GM19452 (cell line): Measurements from ENCODE around the gene STRN4.
"Not testable (repeated sequence)": the region's sequence is repeated elsewhere in the genome, so short reads cannot be mapped to it uniquely, and the experiment has no call there.

Experiments used
- ATAC-seq: cut with Tn5 transposase; IDR thresholded peaks from one replicate; pipeline ENCODE4 v1.9.1; 2021; ENCODE audit not compliant: unreplicated experiment

STRN4 gene

GRCh38 chr19:46773018-46773399 lies 26.8 kb upstream of the STRN4 start:
- ATAC-seq, result no peak

GRCh38 chr19:46772170-46773017 lies 26.1 kb upstream of the STRN4 start:
- no peak for ATAC-seq

GRCh38 chr19:46768746-46769145 lies 22.5 kb upstream of the STRN4 start:
- ATAC-seq, result not testable (repeated sequence)

- no peak for ATAC-seq
Observed at GRCh38 chr19:46766569-46767317, 20.5 kb upstream of the STRN4 start.

- ATAC-seq, result no peak
Observed at GRCh38 chr19:46764817-46765291, 18.6 kb upstream of the STRN4 start.

GRCh38 chr19:46762245-46762890 lies 16.1 kb upstream of the STRN4 start:
- no peak for ATAC-seq

GRCh38 chr19:46761418-46761831 lies 15.2 kb upstream of the STRN4 start:
- no peak for ATAC-seq

- not testable (repeated sequence) for ATAC-seq
Observed at GRCh38 chr19:46760897-46761296, 14.6 kb upstream of the STRN4 start.

GRCh38 chr19:46760363-46760762 lies 14.1 kb upstream of the STRN4 start:
- no peak for ATAC-seq

- ATAC-seq, result no peak
Observed at GRCh38 chr19:46759817-46760333, 13.6 kb upstream of the STRN4 start.

GRCh38 chr19:46759206-46759605 lies 13.0 kb upstream of the STRN4 start:
- no peak for ATAC-seq

GRCh38 chr19:46756544-46756888 lies 10.3 kb upstream of the STRN4 start:
- ATAC-seq, result no peak

GRCh38 chr19:46755853-46756543 lies 9.7 kb upstream of the STRN4 start:
- ATAC-seq, result no peak

- ATAC-seq, result no peak
Observed at GRCh38 chr19:46755077-46755852, 9.0 kb upstream of the STRN4 start.

GRCh38 chr19:46753420-46754155 lies 7.3 kb upstream of the STRN4 start:
- no peak for ATAC-seq

- no peak for ATAC-seq
Observed at GRCh38 chr19:46748325-46749109, 2.3 kb upstream of the STRN4 start.

- peak; percentile 46 for ATAC-seq
Observed at GRCh38 chr19:46745521-46746280, 549 bp downstream of the STRN4 start, which contains the start of gene FKRP. FKRP (plus strand) TSS chr19:46746057; CDS start chr19:46755451, 9,394 bp downstream.

- no peak for ATAC-seq
Observed at GRCh38 chr19:46745030-46745429, 1.2 kb downstream of the STRN4 start.
